GM12864 (cell line): ENCODE data around the gene NUTF2.
A peak's percentile ranks its signal among the peaks of the same experiment; 100 is the strongest.

Source experiments
- DNase-seq: peaks from one replicate; pipeline ENCODE4 v3.0.0-alpha.2; 2011; ENCODE audit warnings: low read depth
- H3K4me3 ChIP-seq: 2 replicates; pipeline ENCODE4 v1.5.1; 2011; ENCODE audit warnings: mild to moderate bottlenecking, low read depth, low read length, control low read depth
- CTCF ChIP-seq: IDR thresholded peaks from 2 replicates; pipeline ENCODE4 v1.5.1; 2011; ENCODE audit warnings: low read depth, mild to moderate bottlenecking, moderate library complexity, low read length, control low read depth, inconsistent platforms; ENCODE audit errors: missing control alignments

NUTF2 gene

GRCh38 chr16:67846320-67847063 is at the start of gene NUTF2:
NUTF2 (plus strand) TSS chr16:67846933; CDS start chr16:67865131, 18,198 bp downstream.
- TF ChIP-seq CTCF = no peak
- peak; percentile 86 for DNase-seq
- peak within 1 kb of the TSS; percentile 74 for H3K4me3 ChIP-seq

GRCh38 chr16:67800338-67800926 is 46.3 kb upstream of the NUTF2 start:
- no peak for TF ChIP-seq CTCF
- no peak overlapping the region for H3K4me3 ChIP-seq
- no peak for DNase-seq

- TF ChIP-seq CTCF = no peak
- no peak overlapping the region for H3K4me3 ChIP-seq
Measured at GRCh38 chr16:67801241-67801640, 45.5 kb upstream of the NUTF2 start.

GRCh38 chr16:67801883-67802282 is 44.9 kb upstream of the NUTF2 start:
- DNase-seq = peak; percentile 42
- no peak overlapping the region for H3K4me3 ChIP-seq
- TF ChIP-seq CTCF = no peak

More at GRCh38 chr16:67801241-67801640, 45.5 kb upstream of the NUTF2 start:
- DNase-seq = no peak

GRCh38 chr16:67803894-67804293 is 42.8 kb upstream of the NUTF2 start:
- no peak for TF ChIP-seq CTCF
- no peak overlapping the region for H3K4me3 ChIP-seq
- no peak for DNase-seq

- TF ChIP-seq CTCF = no peak
- peak overlapping the region; percentile 92 for H3K4me3 ChIP-seq
- DNase-seq = no peak
Measured at GRCh38 chr16:67804853-67805542, 41.7 kb upstream of the NUTF2 start.
